RWPE1 (cell line): Measurements from ENCODE around the gene TBRG1.
A peak's percentile ranks its signal among the peaks of the same experiment; 100 is the strongest.

ENCODE experiments used
- CTCF ChIA-PET: fragments of 350-600 bp; sonication (Branson Sonifier 250); formaldehyde crosslinking; extraction: SDS; loops from one replicate; lab custom pipeline; 2021; lab: Yijun Ruan, JAX
- POLR2A ChIA-PET: fragments of 400-600 bp; formaldehyde crosslinking; extraction: SDS; loops from one replicate; lab custom pipeline; 2020; ENCODE audit warnings: antibody characterized with exemption; ENCODE audit not compliant: low non-redundant PET; lab: Yijun Ruan, JAX
- DNase-seq: peaks from one replicate; pipeline ENCODE4 v3.0.0; 2012; ENCODE audit warnings: low spot score
- H3K27ac ChIP-seq: fragments of 450-650 bp; 2 replicates; pipeline ENCODE4 v1.5.1; 2017
- TF ChIP-seq, protein P1 (sequence below): fragments of 450-650 bp; conservative IDR thresholded peaks from 2 replicates; pipeline ENCODE4 v1.5.1; 2017; ENCODE audit warnings: low read depth, mild to moderate bottlenecking

Gene TBRG1

DNA sequence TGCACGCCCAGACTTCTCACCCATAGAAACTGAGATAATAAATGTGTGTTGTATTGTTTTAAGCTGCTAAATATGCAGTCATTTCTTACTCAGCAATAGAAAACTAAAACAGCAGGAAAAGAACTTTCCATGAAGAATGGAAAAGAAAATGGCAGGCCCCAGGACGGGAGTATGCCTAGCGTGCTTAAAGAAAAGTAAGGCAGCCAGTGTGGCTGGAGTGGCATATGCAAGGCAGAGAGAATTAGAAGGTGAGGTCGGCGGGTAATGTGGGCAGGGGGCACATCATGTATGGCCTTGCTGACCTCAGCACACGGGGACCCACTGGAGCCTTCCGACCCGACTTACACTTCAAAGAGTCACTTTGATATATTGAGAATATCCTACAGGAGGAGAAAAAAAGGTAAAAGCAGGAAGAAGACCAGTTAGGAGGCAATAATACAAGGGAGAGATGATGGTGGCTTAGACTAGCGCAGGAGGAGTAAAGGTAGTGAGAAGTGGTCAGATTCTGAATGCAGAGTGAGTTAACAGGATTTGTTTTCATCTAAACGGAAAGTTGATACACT lies 20.5 kb downstream of the TBRG1 start:
- POLR2A ChIA-PET = no interaction called here
- CTCF ChIA-PET = interaction anchor here (0.7 kb wide), 1 partner anchor 144 kb away, joined by 3 read pairs; no protein-coding TSS in a partner anchor
- no peak for DNase-seq
- TF ChIP-seq, protein P1, sequence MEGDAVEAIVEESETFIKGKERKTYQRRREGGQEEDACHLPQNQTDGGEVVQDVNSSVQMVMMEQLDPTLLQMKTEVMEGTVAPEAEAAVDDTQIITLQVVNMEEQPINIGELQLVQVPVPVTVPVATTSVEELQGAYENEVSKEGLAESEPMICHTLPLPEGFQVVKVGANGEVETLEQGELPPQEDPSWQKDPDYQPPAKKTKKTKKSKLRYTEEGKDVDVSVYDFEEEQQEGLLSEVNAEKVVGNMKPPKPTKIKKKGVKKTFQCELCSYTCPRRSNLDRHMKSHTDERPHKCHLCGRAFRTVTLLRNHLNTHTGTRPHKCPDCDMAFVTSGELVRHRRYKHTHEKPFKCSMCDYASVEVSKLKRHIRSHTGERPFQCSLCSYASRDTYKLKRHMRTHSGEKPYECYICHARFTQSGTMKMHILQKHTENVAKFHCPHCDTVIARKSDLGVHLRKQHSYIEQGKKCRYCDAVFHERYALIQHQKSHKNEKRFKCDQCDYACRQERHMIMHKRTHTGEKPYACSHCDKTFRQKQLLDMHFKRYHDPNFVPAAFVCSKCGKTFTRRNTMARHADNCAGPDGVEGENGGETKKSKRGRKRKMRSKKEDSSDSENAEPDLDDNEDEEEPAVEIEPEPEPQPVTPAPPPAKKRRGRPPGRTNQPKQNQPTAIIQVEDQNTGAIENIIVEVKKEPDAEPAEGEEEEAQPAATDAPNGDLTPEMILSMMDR = no peak
- H3K27ac ChIP-seq = no peak overlapping the region

DNA sequence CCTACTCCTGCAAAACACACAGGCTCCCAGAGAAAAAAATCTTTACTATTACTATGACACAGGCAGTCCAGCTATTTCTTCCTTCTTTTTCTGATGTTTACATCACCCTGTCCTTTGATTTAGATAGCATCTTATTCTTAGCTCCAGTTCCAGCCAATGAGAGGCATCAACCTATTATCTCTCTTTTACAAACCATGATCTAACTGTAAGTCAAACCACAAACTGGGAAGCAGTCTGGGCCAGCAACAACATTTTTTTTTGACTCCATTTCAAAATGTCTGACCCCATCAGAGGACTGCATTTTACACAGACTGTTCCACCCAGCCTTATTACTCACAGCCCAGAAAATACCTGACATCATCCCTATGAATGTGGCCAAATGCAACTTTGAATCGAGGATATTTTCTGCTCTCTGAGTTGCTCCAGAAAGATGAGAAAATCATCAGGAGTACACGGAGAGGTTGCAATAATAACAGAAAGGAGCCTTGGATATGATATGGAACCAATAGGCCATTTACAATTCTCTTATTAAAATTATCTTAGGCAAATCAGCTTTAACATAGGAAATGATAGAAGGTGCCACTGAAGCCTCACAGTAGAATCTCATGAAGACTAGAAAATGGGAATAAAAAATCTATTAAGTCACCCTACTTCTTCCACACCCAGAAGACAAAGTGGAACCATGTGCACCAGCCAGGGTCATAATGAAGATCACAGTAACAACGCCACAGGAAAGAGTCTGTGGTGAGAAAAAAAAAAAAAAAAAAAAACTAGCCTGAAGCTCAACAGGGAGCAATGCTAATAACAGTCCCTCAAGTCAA lies 21.2 kb downstream of the TBRG1 start:
- ChIA-PET CTCF (interaction anchor here (0.6 to 1.2 kb wide), 11 partner anchors 12 to 829 kb away, joined by 3 to 7 read pairs (median 3); no protein-coding TSS in a partner anchor), POLR2A (no interaction called here)
- TF ChIP-seq, protein P1 = no peak
- DNase-seq = no peak
- no peak overlapping the region for H3K27ac ChIP-seq

DNA sequence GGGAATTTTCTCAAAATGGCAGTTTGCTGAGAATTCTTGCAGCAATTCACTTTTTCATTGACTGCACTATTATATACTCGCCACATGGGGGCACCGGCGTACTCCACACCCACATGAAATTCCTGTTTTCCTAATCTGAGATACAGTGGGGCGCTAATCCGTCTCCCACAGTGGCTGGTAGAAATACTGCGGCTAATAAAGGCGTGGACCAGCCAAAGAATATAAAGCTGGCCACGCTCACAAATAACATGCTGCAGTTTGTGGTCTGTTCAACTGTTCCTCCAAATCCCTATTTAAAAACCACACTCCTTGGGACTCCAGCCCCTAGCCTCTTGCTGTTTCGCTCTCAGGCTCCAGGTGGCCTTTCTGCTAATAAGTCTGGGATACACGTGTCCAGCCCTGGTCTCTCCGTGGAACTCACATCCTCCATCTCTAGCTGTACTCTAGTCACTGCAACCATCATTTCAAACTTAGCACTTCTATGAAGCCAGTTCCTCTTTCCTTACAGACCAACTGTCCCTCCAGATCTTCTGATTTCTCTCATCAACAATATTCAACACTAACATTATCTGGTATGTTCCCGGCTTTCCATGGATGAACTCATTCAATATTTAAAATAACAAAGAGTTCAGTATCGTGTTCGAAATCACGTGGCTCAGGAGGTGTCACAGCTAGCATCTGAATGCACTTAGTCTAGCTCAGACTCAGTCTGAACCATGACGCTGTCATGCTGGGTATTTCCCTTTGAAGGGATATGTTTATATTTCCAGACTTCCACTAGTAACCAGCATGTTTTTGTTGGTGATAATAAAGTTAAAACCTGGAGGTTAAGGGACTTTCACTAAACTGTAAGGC lies 22.0 kb downstream of the TBRG1 start:
- peak; percentile 68 for DNase-seq
- POLR2A ChIA-PET = no interaction called here
- CTCF ChIA-PET = interaction anchor here (0.6 to 1.2 kb wide), 11 partner anchors 20 to 828 kb away, joined by 3 to 7 read pairs (median 3); no protein-coding TSS in a partner anchor
- TF ChIP-seq, protein P1 = peak; percentile 88
- no peak overlapping the region for H3K27ac ChIP-seq

DNA sequence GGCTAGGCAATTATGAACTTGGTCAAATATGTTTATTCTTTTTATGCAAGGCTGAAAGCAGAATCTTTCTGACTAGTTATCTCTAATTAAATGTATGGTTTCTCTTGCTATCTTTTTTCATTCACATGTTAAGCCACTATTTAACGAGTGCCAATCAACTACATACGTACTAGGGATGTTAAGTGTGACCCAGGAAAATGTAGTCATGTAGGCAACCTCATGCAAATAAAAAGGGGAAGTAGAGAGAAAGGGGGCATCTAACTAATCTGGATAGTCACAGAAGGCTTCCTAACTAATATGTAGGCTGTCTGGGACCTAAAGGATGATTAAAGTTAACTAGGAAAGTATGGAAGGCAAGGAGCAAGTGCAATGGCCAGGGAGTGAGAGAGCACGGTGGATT lies 23.5 kb downstream of the TBRG1 start:
- DNase-seq = no peak
- H3K27ac ChIP-seq = no peak overlapping the region
- ChIA-PET CTCF (interaction anchor here (0.6 kb wide), 1 partner anchor 17 kb away, joined by 3 read pairs; no protein-coding TSS in a partner anchor), POLR2A (no interaction called here)
- TF ChIP-seq, protein P1 = no peak

DNA sequence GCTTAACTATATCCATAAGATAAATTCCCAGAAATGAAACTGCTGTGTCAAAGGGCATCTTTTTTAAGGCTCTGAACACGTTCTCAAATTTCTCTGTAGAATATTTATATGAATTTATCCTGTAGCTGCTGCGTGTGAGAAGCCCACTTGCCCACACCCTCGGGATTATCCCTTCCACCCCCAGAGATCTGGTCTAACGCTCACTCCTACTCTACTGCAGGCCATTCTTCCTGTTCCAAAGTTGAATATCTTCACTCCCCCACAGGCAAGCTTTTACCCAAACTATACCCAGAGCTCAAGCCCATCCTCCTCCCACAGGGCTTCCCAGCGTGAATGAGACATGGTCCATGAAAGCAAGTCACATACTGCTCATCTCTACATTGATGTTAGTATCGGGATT lies 25.9 kb downstream of the TBRG1 start:
- DNase-seq = no peak
- CTCF ChIA-PET = interaction anchor here (0.5 to 0.6 kb wide), 2 partner anchors 115 to 474 kb away, joined by 3 to 5 read pairs; no protein-coding TSS in a partner anchor
- TF ChIP-seq, protein P1 = no peak
- POLR2A ChIA-PET = interaction anchor here (0.7 kb wide), 1 partner anchor 907 kb away, joined by 3 read pairs; no protein-coding TSS in a partner anchor
- no peak overlapping the region for H3K27ac ChIP-seq
